Measurements from ENCODE around the gene BTN2A1.
"Not testable (repeated sequence)": the region's sequence is repeated elsewhere in the genome, so short reads cannot be mapped to it uniquely, and the experiment has no call there.

The BTN2A1 gene

DNA sequence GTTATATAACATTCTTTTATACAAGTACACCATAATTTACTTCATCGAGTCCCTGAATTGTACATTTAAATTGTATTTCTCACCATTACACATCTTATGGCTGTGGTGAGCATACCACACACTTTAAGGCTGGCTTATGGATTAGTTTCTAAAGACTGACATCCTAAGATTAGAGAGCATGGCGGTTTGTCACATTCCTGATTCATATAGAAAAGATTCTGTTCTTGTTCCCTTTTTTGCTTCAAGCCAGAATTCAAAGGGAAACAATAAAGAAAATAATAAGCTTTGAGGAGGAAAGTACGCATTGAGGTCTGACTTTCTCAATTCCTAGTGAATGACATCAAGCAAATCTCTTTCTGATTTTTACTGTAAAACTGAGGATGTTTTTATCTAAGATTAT lies 44.9 kb downstream of the BTN2A1 start:
- H3K4me3 Mint-ChIP-seq = no peak overlapping the region
- no peak overlapping the region for H3K27ac Mint-ChIP-seq
- no peak for DNase-seq (ENCODE audit: low spot score)
- no peaks in the 10 kb centered on the region for H3K9me3 Mint-ChIP-seq
- peaks cover 49% of the 10 kb centered on the region for H3K27me3 Mint-ChIP-seq (ENCODE audit: low read depth)
- H3K36me3 Mint-ChIP-seq (ENCODE audit: low read depth) = no peaks in the 10 kb centered on the region
- H3K4me1 Mint-ChIP-seq (ENCODE audit: low read depth) = peaks cover 12% of the 10 kb centered on the region

DNA sequence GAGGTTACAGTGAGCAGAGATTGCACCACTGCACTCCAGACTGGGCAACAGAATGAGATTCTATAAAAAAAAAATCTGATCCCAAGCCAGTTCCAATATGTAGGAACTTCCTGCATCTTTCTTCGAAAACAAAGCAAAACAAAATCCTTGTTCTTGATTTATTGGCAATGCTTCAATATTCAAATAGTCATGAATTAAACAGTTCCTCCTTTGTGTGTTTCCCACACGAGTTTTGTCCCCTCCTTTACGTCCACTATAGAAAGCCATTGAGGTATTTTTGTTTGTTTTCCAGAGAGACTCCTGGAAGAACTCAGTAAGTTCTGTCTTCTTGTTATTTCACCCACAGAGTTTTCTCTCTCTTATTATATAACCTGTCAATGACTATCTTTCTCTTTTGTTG lies 49.9 kb downstream of the BTN2A1 start:
- Mint-ChIP-seq H3K27me3 (ENCODE audit: low read depth) (peaks cover 36% of the 10 kb centered on the region), H3K4me3 (no peak overlapping the region), H3K36me3 (ENCODE audit: low read depth) (no peaks in the 10 kb centered on the region), H3K27ac (no peak overlapping the region), H3K4me1 (ENCODE audit: low read depth) (no peaks in the 10 kb centered on the region), H3K9me3 (no peaks in the 10 kb centered on the region)
- no peak for DNase-seq (ENCODE audit: low spot score)

DNA sequence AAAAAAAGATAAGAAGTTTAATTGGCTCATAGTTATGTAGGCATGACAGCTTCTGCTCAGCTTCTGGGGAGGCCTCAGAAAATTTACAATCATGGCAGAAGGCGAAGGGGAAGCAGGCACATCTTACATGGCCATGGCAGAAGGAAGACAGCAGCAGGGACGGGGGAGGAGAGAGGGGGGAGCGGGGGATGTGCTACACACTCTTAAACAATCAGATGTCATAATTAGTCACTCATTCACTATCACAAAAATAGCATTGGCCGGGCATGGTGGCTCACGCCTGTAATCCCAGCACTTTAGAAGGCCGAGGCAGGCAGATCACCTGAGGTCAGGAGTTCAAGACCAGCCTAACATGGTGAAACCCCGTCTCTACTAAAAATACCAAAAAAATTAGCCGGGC lies 53.3 kb downstream of the BTN2A1 start:
- peaks cover 17% of the 10 kb centered on the region for H3K27me3 Mint-ChIP-seq (ENCODE audit: low read depth)
- not testable (repeated sequence) for H3K4me1 Mint-ChIP-seq (ENCODE audit: low read depth); H3K4me3 Mint-ChIP-seq; DNase-seq (ENCODE audit: low spot score); H3K27ac Mint-ChIP-seq; H3K36me3 Mint-ChIP-seq (ENCODE audit: low read depth); H3K9me3 Mint-ChIP-seq

DNA sequence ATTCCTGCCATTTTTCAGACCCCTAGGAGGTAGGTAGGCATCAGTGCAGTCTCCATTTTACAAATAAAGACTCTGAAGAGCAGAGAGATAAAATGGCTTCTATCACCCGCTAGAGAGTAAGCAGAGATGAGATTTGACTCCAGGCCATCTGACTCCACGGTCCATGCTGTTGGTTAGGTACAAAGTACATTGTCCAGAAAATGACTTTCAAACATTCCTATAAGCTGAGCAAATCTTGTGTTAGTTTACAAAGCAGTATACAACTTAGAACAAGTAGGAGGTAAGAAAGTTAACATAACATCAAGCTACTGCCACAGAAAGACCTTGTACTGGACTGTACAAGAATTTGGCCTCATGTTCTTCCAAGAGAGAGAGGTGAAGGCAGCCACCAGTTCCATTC lies 57.2 kb downstream of the BTN2A1 start:
- peaks cover 9% of the 10 kb centered on the region for H3K27me3 Mint-ChIP-seq (ENCODE audit: low read depth)
- DNase-seq (ENCODE audit: low spot score) = no peak
- no peak overlapping the region for H3K4me3 Mint-ChIP-seq
- H3K4me1 Mint-ChIP-seq (ENCODE audit: low read depth) = no peaks in the 10 kb centered on the region
- H3K27ac Mint-ChIP-seq = no peak overlapping the region
- no peaks in the 10 kb centered on the region for H3K36me3 Mint-ChIP-seq (ENCODE audit: low read depth)
- H3K9me3 Mint-ChIP-seq = no peaks in the 10 kb centered on the region

DNA sequence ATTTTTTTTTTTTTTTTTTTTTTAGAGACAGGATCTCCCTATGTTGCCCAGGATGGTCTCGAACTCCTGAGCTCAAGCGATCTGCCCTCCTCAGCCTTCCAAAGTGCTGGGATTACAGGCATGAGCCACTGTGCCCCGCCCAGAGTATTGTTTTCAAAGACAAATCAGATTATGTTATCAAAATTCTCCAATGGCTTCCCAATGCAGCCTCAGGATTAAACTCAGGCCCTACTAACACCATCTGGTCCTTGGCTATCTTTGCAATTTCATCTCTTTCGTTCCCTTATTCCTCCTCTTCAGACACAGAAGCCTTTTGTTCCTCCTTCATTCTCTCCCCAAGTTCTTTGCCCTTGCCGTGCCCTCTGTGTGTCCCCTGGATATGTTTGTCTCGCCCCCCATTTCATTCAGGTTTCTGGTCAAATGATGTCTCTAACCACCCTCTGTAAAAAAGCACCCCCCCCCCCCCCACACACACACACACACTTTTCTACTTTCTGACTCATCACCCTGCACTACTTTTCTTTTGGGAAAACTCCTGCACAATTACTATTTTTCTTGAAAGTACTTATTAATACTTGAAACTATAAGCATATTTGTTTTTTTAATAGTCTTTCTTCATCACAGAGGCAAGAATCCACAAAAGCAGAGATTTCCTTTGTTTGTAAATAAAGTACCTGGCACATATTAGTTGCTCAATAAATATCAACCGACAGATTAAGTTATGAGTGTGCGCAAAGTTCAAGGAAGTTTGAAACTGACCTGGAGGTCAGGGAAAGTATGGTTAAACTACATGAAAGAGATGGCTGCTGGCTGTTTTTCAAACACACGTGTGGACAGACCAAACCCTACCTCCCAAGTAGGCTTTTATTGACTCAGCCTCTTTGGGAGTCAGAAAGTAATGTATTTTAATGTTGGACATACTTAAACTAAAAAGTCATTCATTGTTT lies 59.0 kb downstream of the BTN2A1 start:
- no peak for DNase-seq (ENCODE audit: low spot score)
- peaks cover 8% of the 10 kb centered on the region for H3K27me3 Mint-ChIP-seq (ENCODE audit: low read depth)
- H3K36me3 Mint-ChIP-seq (ENCODE audit: low read depth) = no peaks in the 10 kb centered on the region
- H3K9me3 Mint-ChIP-seq = no peaks in the 10 kb centered on the region
- no peak overlapping the region for H3K4me3 Mint-ChIP-seq
- H3K27ac Mint-ChIP-seq = no peak overlapping the region
- peaks cover 11% of the 10 kb centered on the region for H3K4me1 Mint-ChIP-seq (ENCODE audit: low read depth)
